GM12801 (cell line): ENCODE results near the gene TNFRSF8.

Source experiments
- TF ChIP-seq, protein P1 (sequence below): IDR thresholded peaks from one replicate; pipeline ENCODE4 v1.5.1; 2011; ENCODE audit warnings: control low read depth; ENCODE audit not compliant: insufficient read length; ENCODE audit errors: extremely low read depth

The TNFRSF8 gene

DNA sequence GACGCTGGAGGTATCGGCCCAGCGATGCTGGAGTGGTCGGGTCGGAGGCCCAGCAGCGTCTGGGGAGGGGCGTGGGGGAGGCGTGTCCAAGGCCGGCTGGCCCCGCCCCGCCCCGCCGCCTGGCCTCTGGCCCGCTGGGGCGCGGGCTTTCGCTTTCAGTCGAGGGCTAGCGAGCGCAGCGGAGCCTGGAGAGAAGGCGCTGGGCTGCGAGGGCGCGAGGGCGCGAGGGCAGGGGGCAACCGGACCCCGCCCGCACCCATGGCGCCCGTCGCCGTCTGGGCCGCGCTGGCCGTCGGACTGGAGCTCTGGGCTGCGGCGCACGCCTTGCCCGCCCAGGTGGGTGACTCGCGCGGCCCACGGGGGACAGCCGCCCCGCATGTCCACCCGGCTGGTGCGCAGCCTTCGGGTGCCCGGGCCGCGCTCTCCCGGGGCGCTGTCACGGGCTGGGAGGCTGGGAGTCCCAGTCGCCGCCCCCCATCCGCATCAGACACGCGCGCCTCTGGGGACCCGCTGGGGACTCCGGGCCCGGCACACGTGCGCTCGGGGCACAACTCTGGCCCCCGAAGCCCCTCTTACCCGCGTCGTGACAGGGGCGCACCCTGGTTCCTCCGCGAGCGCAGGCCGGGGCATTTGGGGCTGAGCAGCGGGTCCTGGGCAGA is 103.9 kb downstream of the TNFRSF8 start, which contains the start of gene TNFRSF1B:
Gene TNFRSF1B, plus strand, starts transcription at position 158 of the 659 bp plus-strand sequence. Its CDS starts 101 bp downstream, at position 259.
- TF ChIP-seq, protein P1, sequence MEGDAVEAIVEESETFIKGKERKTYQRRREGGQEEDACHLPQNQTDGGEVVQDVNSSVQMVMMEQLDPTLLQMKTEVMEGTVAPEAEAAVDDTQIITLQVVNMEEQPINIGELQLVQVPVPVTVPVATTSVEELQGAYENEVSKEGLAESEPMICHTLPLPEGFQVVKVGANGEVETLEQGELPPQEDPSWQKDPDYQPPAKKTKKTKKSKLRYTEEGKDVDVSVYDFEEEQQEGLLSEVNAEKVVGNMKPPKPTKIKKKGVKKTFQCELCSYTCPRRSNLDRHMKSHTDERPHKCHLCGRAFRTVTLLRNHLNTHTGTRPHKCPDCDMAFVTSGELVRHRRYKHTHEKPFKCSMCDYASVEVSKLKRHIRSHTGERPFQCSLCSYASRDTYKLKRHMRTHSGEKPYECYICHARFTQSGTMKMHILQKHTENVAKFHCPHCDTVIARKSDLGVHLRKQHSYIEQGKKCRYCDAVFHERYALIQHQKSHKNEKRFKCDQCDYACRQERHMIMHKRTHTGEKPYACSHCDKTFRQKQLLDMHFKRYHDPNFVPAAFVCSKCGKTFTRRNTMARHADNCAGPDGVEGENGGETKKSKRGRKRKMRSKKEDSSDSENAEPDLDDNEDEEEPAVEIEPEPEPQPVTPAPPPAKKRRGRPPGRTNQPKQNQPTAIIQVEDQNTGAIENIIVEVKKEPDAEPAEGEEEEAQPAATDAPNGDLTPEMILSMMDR: no peak

DNA sequence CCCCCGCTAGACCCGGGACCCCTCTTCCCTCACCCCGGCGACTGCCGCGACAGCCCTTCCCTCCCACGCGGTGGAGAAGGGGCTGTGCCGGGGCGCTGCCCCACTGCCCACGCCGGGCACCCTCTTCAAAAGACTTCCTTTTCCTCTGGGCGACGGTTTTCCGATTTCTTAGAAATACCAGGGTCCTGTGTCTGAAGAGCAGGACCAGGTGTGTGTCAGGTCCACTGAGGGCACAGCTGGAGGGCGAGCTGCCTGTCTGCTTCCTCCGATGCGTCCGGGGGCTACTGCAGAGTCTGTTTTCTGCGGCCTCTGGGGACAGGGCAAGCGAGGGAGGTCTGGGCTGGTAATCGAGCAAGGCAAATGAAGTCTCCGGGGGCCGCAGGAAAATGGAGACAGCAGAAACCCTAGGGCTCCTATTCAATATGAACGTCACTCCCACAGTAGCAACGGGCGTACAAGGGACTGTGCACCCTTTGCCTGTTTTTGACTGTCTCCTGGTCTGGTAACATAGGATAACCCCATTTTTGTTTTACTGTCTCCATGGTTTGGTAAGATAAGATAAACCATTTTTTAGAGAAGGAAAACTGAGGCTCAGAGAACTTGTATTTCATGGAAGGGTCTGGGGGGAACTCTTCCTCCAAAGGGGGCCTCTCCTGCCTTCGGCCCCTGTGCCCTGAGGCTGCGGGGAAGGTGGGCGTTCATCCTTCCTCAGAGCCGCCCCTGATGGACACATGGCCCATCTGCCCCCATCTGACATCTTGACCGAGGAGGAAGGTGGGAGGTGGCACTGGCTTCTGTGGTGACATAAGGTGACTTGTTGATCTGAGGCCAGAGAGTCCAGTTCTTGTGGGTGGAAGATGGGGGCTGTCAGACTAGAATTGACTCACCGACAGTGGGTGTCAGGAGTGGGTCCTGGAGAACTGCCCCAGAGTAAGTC is 104.7 kb downstream of the TNFRSF8 start:
- TF ChIP-seq, protein P1: no peak

DNA sequence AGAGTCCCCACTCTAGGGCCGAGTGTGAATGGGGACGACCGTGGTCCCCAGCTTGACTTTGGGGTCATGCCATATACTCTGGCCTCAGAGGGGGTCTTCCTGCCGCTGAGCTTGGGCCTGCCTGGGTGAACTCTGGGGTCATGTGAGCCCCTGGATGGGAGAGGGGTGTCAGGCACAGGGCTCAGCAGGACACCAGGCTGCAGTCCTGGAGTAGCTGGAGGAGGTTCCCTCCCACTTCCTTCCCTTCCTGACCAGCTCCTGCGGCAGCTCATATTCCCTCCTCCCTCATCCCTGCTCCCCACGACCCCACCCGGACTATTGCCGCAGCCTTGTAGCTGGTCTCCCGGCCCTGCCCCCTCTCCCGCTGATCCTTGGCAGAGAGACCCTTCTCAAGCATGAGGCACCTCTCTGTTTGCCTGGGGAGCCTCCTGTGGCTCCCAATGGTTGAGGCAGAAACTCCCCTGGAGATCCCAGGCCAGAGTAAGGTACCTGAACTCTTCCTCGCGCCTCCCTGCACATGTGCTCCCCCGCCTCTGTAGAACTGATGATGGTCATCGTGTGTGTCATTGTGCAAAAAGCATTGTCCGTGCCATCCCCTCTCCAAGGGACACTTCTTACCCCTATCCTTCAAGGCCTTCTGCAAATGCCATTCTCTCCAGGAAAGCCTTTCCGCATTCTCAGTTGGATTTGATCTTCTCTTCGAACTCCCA is 105.5 kb downstream of the TNFRSF8 start:
- TF ChIP-seq, protein P1: no peak

DNA sequence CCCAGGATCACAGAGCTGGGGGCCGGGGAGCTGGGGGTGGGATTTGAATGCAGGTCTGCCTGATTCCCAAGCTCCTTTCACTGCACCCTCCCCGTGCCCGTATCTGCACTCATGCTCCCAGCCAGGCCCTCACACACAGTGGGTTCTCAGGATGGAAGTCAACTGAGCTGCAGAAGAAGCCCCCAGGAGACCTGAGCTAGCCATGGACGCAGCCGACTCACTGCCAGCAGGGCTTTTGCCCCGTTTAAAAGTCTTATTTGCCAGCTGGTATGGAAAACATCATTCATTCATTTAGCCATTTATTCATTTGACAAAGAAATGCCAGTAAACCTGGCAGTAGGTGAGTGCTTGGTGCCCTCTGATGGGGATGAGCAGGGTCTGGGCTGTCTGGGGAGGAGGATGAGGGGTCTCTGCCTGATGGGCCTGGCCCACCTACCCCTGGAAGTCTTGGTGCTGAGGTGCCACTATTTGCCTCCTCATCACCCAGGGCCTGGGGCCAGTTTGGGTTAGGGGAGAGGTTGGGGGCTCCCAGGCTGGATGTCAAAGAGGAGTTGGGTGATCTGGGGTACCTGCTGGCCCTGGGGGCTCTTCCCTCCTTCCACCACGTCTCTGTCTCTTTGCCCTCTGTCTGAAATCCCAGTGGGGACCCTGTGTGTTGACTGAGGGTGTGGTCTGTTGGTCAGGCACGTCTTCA is 106.5 kb downstream of the TNFRSF8 start:
- TF ChIP-seq, protein P1: no peak

DNA sequence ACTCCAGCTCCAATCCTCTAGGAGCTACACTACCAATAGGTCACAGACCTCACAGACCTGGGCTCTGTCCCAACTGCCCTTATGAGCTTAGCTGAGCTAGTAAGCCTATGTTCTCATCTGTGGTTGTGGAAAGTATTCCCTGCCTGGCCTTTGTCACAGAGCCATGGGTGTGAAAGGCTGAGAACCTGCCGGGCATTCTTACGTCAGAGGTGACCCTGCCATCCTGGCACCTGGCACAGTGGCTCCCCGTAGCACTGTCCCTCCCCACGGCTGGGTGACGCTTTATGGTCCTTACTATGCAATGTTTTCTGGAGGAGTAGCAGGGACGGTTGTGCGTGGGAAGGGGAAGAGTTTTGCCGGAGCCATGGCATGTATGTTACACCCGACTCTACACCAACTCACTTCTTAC is 107.2 kb downstream of the TNFRSF8 start:
- TF ChIP-seq, protein P1: no peak

DNA sequence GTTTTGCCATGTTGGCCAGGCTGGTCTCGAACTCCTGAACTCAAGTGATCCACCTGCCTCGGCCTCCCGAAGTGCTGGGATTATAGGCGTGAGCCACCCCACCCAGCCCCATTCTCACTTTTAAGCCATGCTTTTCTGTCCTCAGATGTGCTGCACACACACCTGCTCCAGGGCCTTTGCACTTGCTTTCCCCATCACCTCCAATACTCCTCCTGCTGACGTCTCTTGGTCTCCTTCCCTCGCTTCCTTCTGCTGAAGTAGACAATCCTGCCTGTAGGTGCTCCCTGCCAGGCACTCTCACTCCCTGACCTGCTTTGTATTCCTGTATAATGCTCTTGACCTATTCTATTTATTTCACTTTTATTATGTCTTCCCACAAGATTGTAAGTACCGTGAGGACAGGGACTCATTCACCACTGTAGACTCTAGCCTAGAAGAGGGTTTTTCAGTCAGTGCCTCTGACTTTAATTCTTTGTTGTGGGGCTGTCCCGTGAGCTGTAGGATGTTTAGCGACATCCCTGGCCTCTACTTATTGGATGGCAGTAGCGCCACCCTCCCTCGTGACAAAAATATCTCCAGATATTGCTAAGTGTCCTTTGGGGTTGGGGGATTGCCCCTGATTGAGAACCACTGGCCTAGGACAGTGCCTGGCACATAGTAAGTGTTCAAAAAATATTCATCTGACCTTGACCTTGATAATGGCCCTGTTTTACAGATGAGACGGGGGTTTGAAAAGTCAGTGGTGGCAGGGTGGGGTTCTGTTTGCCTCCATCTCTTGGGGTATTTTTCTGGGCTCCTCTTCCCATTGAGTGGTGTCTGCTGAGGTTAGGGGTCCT is 108.3 kb downstream of the TNFRSF8 start:
- TF ChIP-seq, protein P1: no peak
